Mammary epithelial cell (primary cell): ENCODE data around the gene NAB2.

Source experiments
- CTCF ChIP-seq, 2 donors: IDR thresholded peaks in 1 of 2; conservative IDR thresholded peaks in 1 of 2; 2 replicates each; pipeline ENCODE4 v1.5.1; 2011 to 2012; ENCODE audit warnings: inconsistent platforms in 2 of 2, low read length in 2 of 2, mild to moderate bottlenecking in 2 of 2, control low read depth in 1 of 2, low read depth in 1 of 2; ENCODE audit not compliant: insufficient read depth in 1 of 2; ENCODE audit errors: extremely low read depth in 1 of 2
- EZH2 ChIP-seq: IDR thresholded peaks from 2 replicates; pipeline ENCODE4 v1.6.1; 2012; ENCODE audit warnings: low read length, inconsistent platforms, borderline replicate concordance

DNA sequence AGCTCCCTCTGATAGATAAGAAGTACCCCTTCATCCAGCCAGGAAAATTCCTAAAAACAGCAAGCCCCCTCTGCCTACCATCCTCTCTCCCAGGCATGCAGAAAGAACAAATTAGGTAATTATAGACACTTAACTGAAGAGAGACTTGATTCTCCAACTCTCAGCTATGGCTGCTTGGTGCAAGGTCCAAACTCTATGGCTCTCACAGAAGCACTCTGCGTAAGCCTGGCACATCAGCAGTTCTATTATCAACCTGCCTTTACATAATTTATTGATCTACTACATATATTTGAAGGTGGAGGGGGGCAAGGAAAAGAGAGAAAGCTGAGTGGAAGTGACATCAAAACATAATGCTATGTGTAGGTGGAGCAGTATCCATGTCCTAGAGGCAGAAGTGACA is 37.9 kb upstream of the NAB2 start:
- TF ChIP-seq CTCF (conservative IDR thresholded peaks at IDR 0.05 in 1 of 2, IDR thresholded peaks at IDR 0.05 in 1 of 2; ENCODE audit: extremely low read depth in 1 of 2, insufficient read depth in 1 of 2, low read depth in 1 of 2, low read length in 2 of 2) (no peak), EZH2 (no peak)
